RWPE2 (cell line): ENCODE data around the gene MRPL43.

Experiments used
- ATAC-seq: fragments of 200-7000 bp; cut with Tn5 transposase; 3 replicates; pipeline ENCODE4 v1.9.1; 2021; ENCODE audit warnings: low read depth
- DNase-seq: peaks from one replicate; pipeline ENCODE4 v3.0.0-alpha.2; 2020; ENCODE audit warnings: low spot score
- H3K27ac ChIP-seq: fragments of 450-650 bp; 2 replicates; pipeline ENCODE4 v1.5.1; 2017; ENCODE audit warnings: mild to moderate bottlenecking; ENCODE audit not compliant: poor library complexity, severe bottlenecking
- H3K27me3 ChIP-seq: fragments of 250-450 bp; sonication (Bioruptor Pico); 2 replicates; pipeline ENCODE4 v1.5.1; 2021; ENCODE audit warnings: mild to moderate bottlenecking, moderate library complexity; ENCODE audit not compliant: insufficient read depth, poor library complexity, severe bottlenecking
- H3K36me3 ChIP-seq: fragments of 250-450 bp; sonication (Bioruptor Pico); 2 replicates; pipeline ENCODE4 v1.5.1; 2020; ENCODE audit warnings: low read depth, mild to moderate bottlenecking, moderate library complexity
- H3K4me1 ChIP-seq: fragments of 250-450 bp; sonication (Bioruptor Pico); 2 replicates; pipeline ENCODE4 v1.5.1; 2021; ENCODE audit warnings: mild to moderate bottlenecking, moderate library complexity; ENCODE audit not compliant: insufficient read depth, poor library complexity, severe bottlenecking
- H3K4me3 ChIP-seq: fragments of 250-450 bp; sonication (Bioruptor Pico); 2 replicates; pipeline ENCODE4 v1.5.1; 2021; ENCODE audit warnings: mild to moderate bottlenecking, moderate library complexity; ENCODE audit not compliant: severe bottlenecking
- H3K9me3 ChIP-seq: fragments of 250-450 bp; sonication (Bioruptor Pico); 2 replicates; pipeline ENCODE4 v1.5.1; 2021; ENCODE audit warnings: mild to moderate bottlenecking, moderate library complexity; ENCODE audit not compliant: severe bottlenecking
- TF ChIP-seq, protein P1 (sequence below): fragments of 450-650 bp; IDR thresholded peaks from one replicate; pipeline ENCODE4 v1.5.1; 2017; ENCODE audit warnings: mild to moderate bottlenecking, moderate library complexity; ENCODE audit not compliant: poor library complexity, severe bottlenecking

The MRPL43 gene

DNA sequence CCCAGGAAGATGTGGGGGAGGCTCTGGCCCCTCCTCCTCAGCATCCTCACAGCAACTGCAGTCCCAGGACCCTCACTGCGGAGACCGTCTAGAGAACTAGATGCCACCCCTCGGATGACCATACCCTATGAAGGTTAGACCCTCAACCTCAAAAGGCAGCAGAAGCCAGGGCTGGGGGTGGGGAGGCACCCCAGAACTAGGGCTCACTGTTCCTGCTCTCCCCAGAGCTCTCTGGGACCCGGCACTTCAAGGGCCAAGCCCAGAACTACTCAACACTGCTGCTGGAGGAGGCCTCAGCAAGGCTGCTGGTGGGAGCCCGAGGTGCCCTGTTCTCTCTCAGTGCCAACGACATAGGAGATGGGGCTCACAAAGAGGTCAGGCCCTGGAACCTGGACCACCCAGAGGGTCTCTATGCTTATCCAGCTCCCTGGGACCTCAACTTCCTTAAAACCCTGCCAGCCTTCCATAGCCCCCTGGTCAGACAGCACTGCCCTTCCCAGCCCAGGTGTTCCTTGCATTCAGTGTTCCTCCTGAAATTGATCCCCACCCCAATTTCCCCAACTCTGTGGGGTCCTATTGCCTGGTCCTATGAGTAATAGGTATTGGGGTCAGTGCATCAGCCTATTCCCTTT lies 14.3 kb downstream of the MRPL43 start:
- no peak overlapping the region for H3K27ac ChIP-seq

DNA sequence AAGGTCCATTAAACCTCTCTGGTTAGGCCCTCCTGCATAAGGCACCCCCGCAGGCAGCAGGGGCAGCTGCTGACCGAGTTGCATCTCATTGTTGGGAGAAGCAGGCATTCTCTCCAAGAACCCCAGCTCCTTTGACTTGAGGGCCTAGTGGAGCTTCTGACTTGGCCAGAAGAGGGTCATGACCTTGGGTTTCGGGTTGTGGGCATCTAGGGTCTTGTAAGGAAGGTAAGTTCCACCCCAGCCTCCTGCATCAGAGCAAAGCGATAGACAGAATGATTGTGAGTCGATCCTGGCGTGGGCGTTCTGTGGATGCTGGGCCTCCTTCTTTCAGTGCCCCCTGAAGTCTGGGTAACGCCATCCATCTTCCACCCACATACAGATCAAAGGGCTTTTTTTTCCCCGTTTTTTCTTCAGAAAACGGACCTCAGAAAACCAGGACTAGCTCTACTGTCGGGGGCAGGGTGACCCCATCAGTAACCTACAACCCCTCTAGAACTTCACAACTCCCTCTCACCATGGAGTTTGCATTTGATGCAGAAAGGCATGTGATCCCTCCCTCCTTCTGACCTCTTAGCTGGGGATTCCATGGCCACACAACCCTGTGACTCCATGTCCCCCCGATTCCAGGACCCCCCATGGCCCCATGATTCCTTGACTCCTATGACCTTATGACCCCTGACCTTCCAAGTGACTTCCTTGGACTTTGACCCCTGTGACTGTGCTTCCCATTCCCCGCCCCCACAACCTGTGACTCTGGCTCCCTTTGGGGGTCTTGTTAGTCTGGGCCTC lies 15.0 kb downstream of the MRPL43 start:
- H3K9me3 ChIP-seq: no peaks in the 10 kb centered on the region
- H3K36me3 ChIP-seq: no peaks in the 10 kb centered on the region
- ATAC-seq: no peak
- H3K27ac ChIP-seq: no peak overlapping the region
- H3K27me3 ChIP-seq: no peaks in the 10 kb centered on the region
- no peak overlapping the region for H3K4me3 ChIP-seq
- H3K4me1 ChIP-seq: peaks cover 3% of the 10 kb centered on the region
- DNase-seq: no peak
- TF ChIP-seq, protein P1, sequence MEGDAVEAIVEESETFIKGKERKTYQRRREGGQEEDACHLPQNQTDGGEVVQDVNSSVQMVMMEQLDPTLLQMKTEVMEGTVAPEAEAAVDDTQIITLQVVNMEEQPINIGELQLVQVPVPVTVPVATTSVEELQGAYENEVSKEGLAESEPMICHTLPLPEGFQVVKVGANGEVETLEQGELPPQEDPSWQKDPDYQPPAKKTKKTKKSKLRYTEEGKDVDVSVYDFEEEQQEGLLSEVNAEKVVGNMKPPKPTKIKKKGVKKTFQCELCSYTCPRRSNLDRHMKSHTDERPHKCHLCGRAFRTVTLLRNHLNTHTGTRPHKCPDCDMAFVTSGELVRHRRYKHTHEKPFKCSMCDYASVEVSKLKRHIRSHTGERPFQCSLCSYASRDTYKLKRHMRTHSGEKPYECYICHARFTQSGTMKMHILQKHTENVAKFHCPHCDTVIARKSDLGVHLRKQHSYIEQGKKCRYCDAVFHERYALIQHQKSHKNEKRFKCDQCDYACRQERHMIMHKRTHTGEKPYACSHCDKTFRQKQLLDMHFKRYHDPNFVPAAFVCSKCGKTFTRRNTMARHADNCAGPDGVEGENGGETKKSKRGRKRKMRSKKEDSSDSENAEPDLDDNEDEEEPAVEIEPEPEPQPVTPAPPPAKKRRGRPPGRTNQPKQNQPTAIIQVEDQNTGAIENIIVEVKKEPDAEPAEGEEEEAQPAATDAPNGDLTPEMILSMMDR: no peak

More for the DNA sequence above, 14.3 kb downstream of the MRPL43 start:
- ATAC-seq (no peak), DNase-seq (no peak)
- no peaks in the 10 kb centered on the region for H3K36me3 ChIP-seq
- H3K9me3 ChIP-seq: no peaks in the 10 kb centered on the region
- no peak overlapping the region for H3K4me3 ChIP-seq
- peaks cover 3% of the 10 kb centered on the region for H3K4me1 ChIP-seq
- no peaks in the 10 kb centered on the region for H3K27me3 ChIP-seq
- TF ChIP-seq, protein P1: no peak

DNA sequence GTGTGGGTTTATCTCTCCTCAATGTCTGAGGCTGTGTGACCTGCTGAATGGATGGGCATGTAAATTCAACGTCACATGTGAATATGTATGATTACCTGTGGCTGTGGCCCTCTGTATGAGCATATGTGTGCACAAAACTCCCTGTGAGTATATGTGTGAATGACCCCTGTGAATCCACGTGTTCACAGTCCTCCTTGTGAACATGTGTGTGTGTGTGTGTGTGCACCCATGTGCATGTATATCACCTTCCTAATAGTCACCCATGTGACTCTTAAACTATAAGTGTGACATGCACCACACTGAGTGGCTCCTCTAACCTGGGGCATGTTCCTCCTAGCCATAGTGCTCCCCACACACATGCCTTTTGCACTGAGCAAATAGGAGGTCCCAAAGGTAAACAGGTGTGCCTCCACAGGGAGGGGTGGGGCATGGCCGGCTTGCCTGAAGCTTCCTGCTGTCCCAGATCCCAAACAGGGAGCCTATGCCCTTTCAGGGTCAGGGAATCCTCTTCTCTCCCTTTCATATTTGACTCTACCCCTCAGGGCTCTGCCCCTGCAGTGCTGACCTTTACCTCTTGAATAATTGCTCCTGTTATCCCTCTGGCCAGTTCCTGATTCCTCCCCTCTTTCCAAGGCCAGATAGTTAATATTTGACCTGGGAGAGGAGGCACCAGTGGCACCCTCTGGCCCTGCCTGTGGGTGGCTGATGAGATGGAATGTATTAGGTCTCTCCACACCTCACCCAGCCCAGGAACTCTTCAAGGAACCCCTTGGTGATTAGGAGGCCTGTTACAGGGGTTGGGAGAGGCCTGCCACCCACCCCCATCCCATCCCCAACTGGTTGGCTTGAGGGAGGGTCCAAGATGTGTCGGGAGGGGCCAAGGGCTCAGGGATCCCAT lies 16.1 kb downstream of the MRPL43 start:
- DNase-seq (no peak), ATAC-seq (no peak)
- Histone ChIP-seq H3K4me3 (no peak overlapping the region), H3K36me3 (no peaks in the 10 kb centered on the region), H3K27me3 (no peaks in the 10 kb centered on the region), H3K9me3 (no peaks in the 10 kb centered on the region), H3K27ac (no peak overlapping the region), H3K4me1 (peaks cover 3% of the 10 kb centered on the region)
- TF ChIP-seq, protein P1: no peak

DNA sequence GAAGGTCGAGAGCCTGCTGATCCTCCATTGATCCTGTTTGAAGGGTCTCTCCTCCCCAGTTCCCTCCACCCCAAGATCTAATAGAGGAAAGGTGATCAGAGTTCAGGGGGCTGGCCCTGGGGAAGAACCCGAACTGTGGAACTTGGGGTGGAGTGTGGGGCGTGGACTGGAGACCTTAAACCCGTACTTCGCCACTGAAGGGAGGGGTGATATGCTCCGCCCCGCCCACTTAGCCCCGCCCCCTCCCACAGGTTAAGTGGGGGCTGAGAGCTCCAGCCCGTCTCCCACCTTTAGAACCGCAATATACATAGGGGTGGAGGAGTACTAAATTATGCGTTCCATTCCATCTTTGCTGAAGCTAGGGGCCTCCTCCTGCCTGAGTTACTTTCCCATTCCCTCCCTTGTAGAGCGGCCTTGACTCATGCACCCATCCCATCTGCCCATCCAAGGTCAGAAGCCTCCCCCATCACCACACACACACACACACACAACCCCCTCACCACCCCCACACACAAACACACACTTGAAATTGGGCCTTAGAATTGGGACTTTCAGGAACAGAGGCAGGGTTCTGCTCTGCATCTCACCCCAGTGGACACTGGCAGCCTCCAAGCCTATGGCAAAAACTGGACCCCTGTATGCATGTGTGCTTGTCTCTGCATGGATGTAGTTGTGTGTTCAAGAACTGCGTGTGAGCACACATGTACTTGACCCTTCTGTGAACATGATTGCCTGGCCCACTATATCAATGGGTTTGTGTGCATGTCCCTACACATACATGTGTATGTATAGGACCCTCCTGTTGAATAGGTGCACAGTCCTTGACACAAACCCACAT lies 17.0 kb downstream of the MRPL43 start:
- H3K36me3 ChIP-seq: no peaks in the 10 kb centered on the region
- no peaks in the 10 kb centered on the region for H3K27me3 ChIP-seq
- no peaks in the 10 kb centered on the region for H3K9me3 ChIP-seq
- H3K4me3 ChIP-seq: peak overlapping the region; percentile 43
- DNase-seq (no peak), ATAC-seq (0 out of 3 replicates have a peak, but pooled peaks have one; percentile 6)
- H3K4me1 ChIP-seq: peaks cover 3% of the 10 kb centered on the region
- TF ChIP-seq, protein P1: no peak
- no peak overlapping the region for H3K27ac ChIP-seq
